ENCODE measurements around the gene IVL. TPM values are rescaled to one million over a fixed set of nuclear protein-coding genes. Genes with fewer than 3 reads are reported as not detected.

Gene IVL
- total and polyA plus RNA-seq, 2 donors (not counting 3 experiments of a cell fraction or from before 2014, with no cell fraction given): not detected

GRCh38 chr1:152859696-152860095 is 48.6 kb upstream of the IVL start, which contains the start of gene LCE7A:
Gene LCE7A, plus strand, starts transcription at chr1:152859996. Its CDS starts 702 bp downstream, at chr1:152860698.
- Histone ChIP-seq H3K9ac (replicated peaks; ENCODE audit: extremely low read depth, insufficient read depth, low read length) (no peak within 1 kb of the TSS), H3K9me3 (replicated peaks; ENCODE audit: control insufficient read depth, insufficient read depth, low read length) (no peaks in the 10 kb centered on the region), H2AFZ (ENCODE audit: low read depth, low read length) (no peak within 1 kb of the TSS), H3K27me3 (ENCODE audit: control insufficient read depth in 2 of 2, insufficient read depth in 2 of 2, low read length in 2 of 2) (no peaks in the 10 kb centered on the region), H4K20me1 (replicated peaks; ENCODE audit: control insufficient read depth, extremely low read depth, insufficient read depth, low read length) (no peaks in the 10 kb centered on the region), H3K4me2 (ENCODE audit: insufficient read depth, low read length) (no peak within 1 kb of the TSS), H3K36me3 (ENCODE audit: control insufficient read depth in 2 of 2, extremely low read depth in 1 of 2, insufficient read depth in 2 of 2, low read length in 2 of 2) (no peaks in the 10 kb centered on the region), H3K27ac (ENCODE audit: insufficient read depth, low read depth, low read length) (no peak within 1 kb of the TSS), H3K79me2 (ENCODE audit: control insufficient read depth, insufficient read depth, low read length) (no peaks in the 10 kb centered on the region), H3K9me1 (replicated peaks; ENCODE audit: control insufficient read depth, extremely low read depth, insufficient read depth, low read length) (no peaks in the 10 kb centered on the region), H3K4me1 (ENCODE audit: control insufficient read depth, extremely low read depth, insufficient read depth, low read length) (no peaks in the 10 kb centered on the region), H3K4me3 (replicated peaks in 1 of 3; ENCODE audit: insufficient read depth in 1 of 3, low read depth in 1 of 3, low read length in 3 of 3) (no peak within 1 kb of the TSS)
- intact Hi-C loops (cut with micrococcal nuclease) (no loop called here), dilution Hi-C loops (cut with MboI; ENCODE audit: extremely low pct_ligation_motif_present, low sequenced_read_pairs) (no loop called here)
- TF ChIP-seq MYC (IDR thresholded peaks at IDR 0.05; ENCODE audit: low read depth, low read length): no peak
- TF ChIP-seq EZH2 (IDR thresholded peaks at IDR 0.05; ENCODE audit: borderline replicate concordance, low read depth, low read length, severe bottlenecking): no peak
- no peak for TF ChIP-seq GATA2 (IDR thresholded peaks at IDR 0.05; ENCODE audit: insufficient read depth, insufficient read length, low read depth, low read length)
- no peak for TF ChIP-seq FOS (IDR thresholded peaks at IDR 0.05; ENCODE audit: borderline replicate concordance, insufficient read depth, low read length)
- TF ChIP-seq POLR2A (IDR thresholded peaks at IDR 0.05; ENCODE audit: low read depth, low read length): no peak
- TF ChIP-seq POLR2AphosphoS5 (IDR thresholded peaks at IDR 0.05; ENCODE audit: insufficient read depth, low read depth, low read length): no peak
- no peak for TF ChIP-seq CTCF (IDR thresholded peaks at IDR 0.05; ENCODE audit: extremely low read depth in 1 of 2, insufficient read depth in 1 of 2, low read depth in 1 of 2, low read length in 2 of 2)
- no peak for TF ChIP-seq JUN (IDR thresholded peaks at IDR 0.05; ENCODE audit: borderline replicate concordance, insufficient read depth, insufficient read length, low read depth)
- no peak for TF ChIP-seq MAX (IDR thresholded peaks at IDR 0.05; ENCODE audit: insufficient read depth, insufficient read length)
- POLR2A ChIA-PET: no interaction called here
- DNase-seq (ENCODE audit: low read depth, low spot score) (no peak), FAIRE-seq (no peak)
- CTCF ChIA-PET: no interaction called here
- no TSS peak for BruUV-seq (replicated peaks)

All from endothelial cell of umbilical vein (primary cell).